IMR-90 (cell line): Measurements from ENCODE around the gene GFRA3. TPM values are rescaled to one million over a fixed set of nuclear protein-coding genes. Genes with fewer than 3 reads are reported as not detected.
A peak's percentile ranks its signal among the peaks of the same experiment; 100 is the strongest.

Source experiments
- ATAC-seq: fragments of 200-7000 bp; cut with Tn5 transposase; 2 replicates; pipeline ENCODE4 v1.9.1; 2020; ENCODE audit warnings: low read depth, mild to moderate bottlenecking, moderate library complexity
- Bru-seq: library from RNA; stranded (reverse); fragments of 400-500 nt; gene quantifications from one replicate; lab custom pipeline; 2021; lab: Mats Ljungman, UMichigan
- BruChase-seq, 2 experiments: library from RNA; stranded (reverse); fragments of 400-500 nt; gene quantifications; one replicate each; lab custom pipeline; 2021; lab: Mats Ljungman, UMichigan
- BruUV-seq: library from RNA; stranded (reverse); fragments of 400-500 nt; replicated peaks from 2 replicates; lab custom pipeline; 2021; lab: Mats Ljungman, UMichigan
- CTCF ChIA-PET: fragments of 300-600 bp; formaldehyde crosslinking; extraction: SDS; loops from one replicate; lab custom pipeline; 2021; ENCODE audit warnings: antibody characterized with exemption; lab: Yijun Ruan, JAX
- POLR2A ChIA-PET: fragments of 300-600 bp; sonication (Branson Sonifier 250); formaldehyde crosslinking; loops from one replicate; lab custom pipeline; 2022; ENCODE audit warnings: antibody characterized with exemption; ENCODE audit not compliant: unreplicated experiment; lab: Charles Lee
- DNase-seq: peaks from one replicate; pipeline ENCODE4 v3.0.0; 2013
- H2AFZ ChIP-seq: replicated peaks from 2 replicates; pipeline ENCODE3; 2013; ENCODE audit warnings: low read length, mild to moderate bottlenecking; ENCODE audit not compliant: poor library complexity
- H2AK5ac ChIP-seq: 2 replicates; pipeline ENCODE4 v1.6.1; 2013; ENCODE audit warnings: low read depth, low read length, inconsistent platforms
- H2AK9ac ChIP-seq: replicated peaks from 2 replicates; pipeline ENCODE3; 2013; ENCODE audit warnings: mild to moderate bottlenecking, low read depth, low read length, moderate library complexity; ENCODE audit not compliant: poor library complexity
- H2BK120ac ChIP-seq: 2 replicates; pipeline ENCODE4 v1.6.1; 2013; ENCODE audit warnings: low read depth, low read length, inconsistent platforms
- H2BK15ac ChIP-seq: 3 replicates; pipeline ENCODE4 v1.6.1; 2013; ENCODE audit warnings: low read depth, low read length, inconsistent platforms
- H2BK20ac ChIP-seq: 2 replicates; pipeline ENCODE4 v1.6.1; 2013; ENCODE audit warnings: low read depth, mild to moderate bottlenecking, inconsistent platforms, low read length, moderate library complexity
- H2BK5ac ChIP-seq: 2 replicates; pipeline ENCODE4 v1.6.1; 2013; ENCODE audit warnings: mild to moderate bottlenecking, low read depth, low read length, inconsistent platforms; ENCODE audit not compliant: poor library complexity, severe bottlenecking
- H3K14ac ChIP-seq: replicated peaks from 2 replicates; pipeline ENCODE4 v1.6.1; 2013; ENCODE audit warnings: low read depth, low read length, inconsistent platforms
- H3K18ac ChIP-seq: 2 replicates; pipeline ENCODE4 v1.6.1; 2013; ENCODE audit warnings: low read depth, low read length, control low read depth
- H3K23ac ChIP-seq: 2 replicates; pipeline ENCODE4 v1.6.1; 2013; ENCODE audit warnings: low read depth, low read length, inconsistent platforms
- H3K27ac ChIP-seq: 2 replicates; pipeline ENCODE4 v1.5.1; 2013; ENCODE audit warnings: mild to moderate bottlenecking, control low read depth, low read length; ENCODE audit not compliant: insufficient read depth
- H3K27me3 ChIP-seq: 2 replicates; pipeline ENCODE4 v1.6.1; 2013; ENCODE audit warnings: low read length; ENCODE audit not compliant: control insufficient read depth, insufficient read depth
- H3K36me3 ChIP-seq: 2 replicates; pipeline ENCODE4 v1.6.1; 2013; ENCODE audit warnings: low read length, mixed read lengths; ENCODE audit not compliant: control insufficient read depth, insufficient read depth
- H3K4ac ChIP-seq: 2 replicates; pipeline ENCODE4 v1.6.1; 2013; ENCODE audit warnings: low read depth, low read length, inconsistent platforms
- H3K4me1 ChIP-seq: 2 replicates; pipeline ENCODE4 v1.6.1; 2013; ENCODE audit warnings: low read length, mixed read lengths; ENCODE audit not compliant: control insufficient read depth, insufficient read depth
- H3K4me2 ChIP-seq: 2 replicates; pipeline ENCODE4 v1.6.1; 2013; ENCODE audit warnings: low read depth, mild to moderate bottlenecking, control low read depth, low read length, moderate library complexity
- H3K4me3 ChIP-seq: 2 replicates; pipeline ENCODE4 v1.5.1; 2013; ENCODE audit warnings: low read depth, mild to moderate bottlenecking, control low read depth, low read length, moderate library complexity; ENCODE audit not compliant: insufficient read depth
- H3K56ac ChIP-seq: 2 replicates; pipeline ENCODE4 v1.6.1; 2013; ENCODE audit warnings: low read length, inconsistent platforms; ENCODE audit not compliant: insufficient read depth; ENCODE audit errors: extremely low read depth
- H3K79me1 ChIP-seq, 2 experiments: 2 replicates each; pipeline ENCODE4 v1.6.1; 2013; ENCODE audit warnings: low read length in 2 of 2, inconsistent platforms in 1 of 2, low read depth in 1 of 2
- H3K9ac ChIP-seq: 2 replicates; pipeline ENCODE4 v1.6.1; 2013; ENCODE audit warnings: low read depth, low read length, control low read depth
- H3K9me1 ChIP-seq: 2 replicates; pipeline ENCODE4 v1.6.1; 2013; ENCODE audit warnings: low read length, inconsistent platforms; ENCODE audit not compliant: insufficient read depth
- H3K9me3 ChIP-seq: 2 replicates; pipeline ENCODE4 v1.6.1; 2013; ENCODE audit warnings: low read length; ENCODE audit not compliant: control insufficient read depth, insufficient read depth
- H4K20me1 ChIP-seq: 2 replicates; pipeline ENCODE4 v1.6.1; 2013; ENCODE audit warnings: low read length, inconsistent platforms; ENCODE audit not compliant: insufficient read depth
- H4K5ac ChIP-seq: 2 replicates; pipeline ENCODE4 v1.6.1; 2013; ENCODE audit warnings: mild to moderate bottlenecking, low read depth, low read length, control low read depth
- H4K8ac ChIP-seq, 2 experiments: 2 replicates each; pipeline ENCODE4 v1.6.1; 2013; ENCODE audit warnings: low read depth in 2 of 2, low read length in 2 of 2, control low read depth in 1 of 2, inconsistent platforms in 1 of 2
- H4K91ac ChIP-seq: 2 replicates; pipeline ENCODE4 v1.6.1; 2013; ENCODE audit warnings: low read depth, low read length, inconsistent platforms; ENCODE audit not compliant: insufficient read depth
- CHD1 ChIP-seq: IDR thresholded peaks from 2 replicates; pipeline ENCODE4 v1.6.1; 2012; ENCODE audit warnings: low read depth, low read length, improper control_type of control experiment
- ELK1 ChIP-seq: fragments of 150-350 bp; IDR thresholded peaks from 2 replicates; pipeline ENCODE4 v1.6.1; 2016; ENCODE audit warnings: low read depth, mild to moderate bottlenecking, low read length, moderate library complexity, borderline replicate concordance
- MAFK ChIP-seq: IDR thresholded peaks from 2 replicates; pipeline ENCODE4 v1.6.1; 2012; ENCODE audit warnings: low read depth, low read length, improper control_type of control experiment
- MAZ ChIP-seq: IDR thresholded peaks from 2 replicates; pipeline ENCODE4 v1.6.1; 2012; ENCODE audit warnings: low read depth, mild to moderate bottlenecking, low read length, improper control_type of control experiment, moderate library complexity, borderline replicate concordance
- RAD21 ChIP-seq: IDR thresholded peaks from 2 replicates; pipeline ENCODE4 v1.6.1; 2012; ENCODE audit warnings: low read length, improper control_type of control experiment
- RCOR1 ChIP-seq: IDR thresholded peaks from 2 replicates; pipeline ENCODE4 v1.6.1; 2012; ENCODE audit warnings: mild to moderate bottlenecking, low read length, improper control_type of control experiment; ENCODE audit not compliant: insufficient replicate concordance
- RFX5 ChIP-seq: IDR thresholded peaks from 2 replicates; pipeline ENCODE4 v1.8.0; 2012; ENCODE audit warnings: low read depth, mild to moderate bottlenecking, low read length, moderate library complexity
- WGBS, 2 experiments: methylation state at CpG; one replicate each; pipeline versions ENCODE4 v1.1.5 to v1.1.7; 2013; ENCODE audit warnings: missing lambda C conversion rate in 2 of 2; ENCODE audit not compliant: insufficient read length in 1 of 2; ENCODE audit errors: extremely low coverage in 2 of 2; 5-methylcytosine and 5-hydroxymethylcytosine counted together
- dilution Hi-C: fragments of 300-500 bp; cut with HindIII; formaldehyde crosslinking; loops from one replicate; pipeline ENCODE4 v1.14.3; 2018; ENCODE audit warnings: low sequenced_read_pairs; ENCODE audit not compliant: unreplicated experiment
- in situ Hi-C: fragments of 300-500 bp; cut with MboI; formaldehyde crosslinking; loops from 3 replicates; pipeline ENCODE4 v1.14.3; 2019; ENCODE audit warnings: low sequenced_read_pairs, inconsistent platforms, mixed read lengths
- intact Hi-C: fragments of 100-400 bp; cut with micrococcal nuclease; formaldehyde crosslinking; loops from 2 replicates; pipeline ENCODE4 v1.10.0; 2022
- long read RNA-seq: library from polyadenylated mRNA; unstranded; transcript quantifications from one replicate; pipeline ENCODE4 v2.0.0, GENCODE V29; 2021; ENCODE audit not compliant: unreplicated experiment
- polyA plus RNA-seq, 3 experiments: library from polyadenylated mRNA; depleted of rRNA; stranded (reverse); fragments of >200 nt; gene quantifications; 2 replicates each; pipeline ENCODE4 v1.2.3, GENCODE V29; 2012; ENCODE audit warnings: low replicate concordance in 1 of 3
- total RNA-seq: library from RNA; depleted of rRNA; stranded (reverse); fragments of >200 nt; gene quantifications from 2 replicates; pipeline ENCODE4 v1.2.3, GENCODE V29; 2012; rRNA removed

The GFRA3 gene
- not detected in 2 replicates for total RNA-seq
- not detected in 2 replicates for polyA plus RNA-seq (2012; rRNA removed)
- polyA plus RNA-seq (2012; cell fraction: cytosol; rRNA removed) = not detected in 2 replicates
- polyA plus RNA-seq (2012; cell fraction: nucleus; rRNA removed; ENCODE audit: low replicate concordance) = 0.08 TPM in 1 of 2 replicates, not detected in the other
- percentile 10 among the genes with signal in this experiment for Bru-seq, nascent RNA
- not detected for BruChase-seq, experiment 1, labeled RNA remaining after a 6-hour chase
- percentile 7 among the genes with signal in this experiment for BruChase-seq, experiment 2, labeled RNA remaining after a 2-hour chase
- long read RNA-seq = 0 reads

GRCh38 chr5:138274189-138274853, at the start of gene GFRA3:
Gene GFRA3, minus strand, starts transcription at chr5:138274621. Its CDS starts 197 bp downstream, at chr5:138274424.
- dilution Hi-C loops = no loop called here
- BruUV-seq = no TSS peak
- no peak within 1 kb of the TSS for H2BK15ac ChIP-seq
- 0% methylated on average over 3 of the region's 62 CpGs; no CpG with 5 or more reads in 1 of the 2 experiments for WGBS, 2 experiments
- H3K14ac ChIP-seq = no peak within 1 kb of the TSS
- in situ Hi-C loops = no loop called here
- H3K4me1 ChIP-seq = no peaks in the 10 kb centered on the region; the same call in 1 of the 2 replicates
- no peak within 1 kb of the TSS for H2AK5ac ChIP-seq
- no peak within 1 kb of the TSS for H4K8ac ChIP-seq
- ChIA-PET POLR2A (no interaction called here), CTCF (interaction anchor here (1.1 kb wide), 1 partner anchor 9 kb away, joined by 3 read pairs; no protein-coding TSS in a partner anchor)
- no peaks in the 10 kb centered on the region for H3K9me1 ChIP-seq
- ATAC-seq = peak; percentile 69
- H2BK5ac ChIP-seq = no peak within 1 kb of the TSS
- no peak within 1 kb of the TSS for H3K4ac ChIP-seq
- no peak within 1 kb of the TSS for H4K91ac ChIP-seq
- peak within 1 kb of the TSS; percentile 28 for H3K4me2 ChIP-seq
- H4K5ac ChIP-seq = no peak within 1 kb of the TSS
- DNase-seq = no peak
- no peak for TF ChIP-seq CHD1
- no peak for TF ChIP-seq RFX5
- TF ChIP-seq MAFK = no peak
- no peak for TF ChIP-seq MAZ
- no peak for TF ChIP-seq ELK1
- TF ChIP-seq RCOR1 = no peak
- TF ChIP-seq RAD21 = no peak
- H3K27ac ChIP-seq = no peak within 1 kb of the TSS
- intact Hi-C loops = no loop called here
- H3K79me1 ChIP-seq = no peaks in the 10 kb centered on the region
- no peaks in the 10 kb centered on the region for H4K20me1 ChIP-seq
- no peak within 1 kb of the TSS for H3K9ac ChIP-seq
- peaks cover 32% of the 10 kb centered on the region for H3K27me3 ChIP-seq
- H3K9me3 ChIP-seq = no peaks in the 10 kb centered on the region
- no peak within 1 kb of the TSS for H2BK20ac ChIP-seq
- no peak within 1 kb of the TSS for H3K23ac ChIP-seq
- no peak within 1 kb of the TSS for H3K56ac ChIP-seq
- H3K36me3 ChIP-seq = no peaks in the 10 kb centered on the region
- peak within 1 kb of the TSS; percentile 84 for H2AFZ ChIP-seq
- H2BK120ac ChIP-seq = no peak within 1 kb of the TSS
- H2AK9ac ChIP-seq = no peak within 1 kb of the TSS
- no peak within 1 kb of the TSS for H3K18ac ChIP-seq
- H3K4me3 ChIP-seq = peak within 1 kb of the TSS; percentile 30; the same call in 1 of the 2 replicates
